Right atrium auricular region (tissue), 2 donors: Measurements from ENCODE around the gene CNPY2. TPM values are rescaled to one million over a fixed set of nuclear protein-coding genes. Genes with fewer than 3 reads are reported as not detected.
"Not testable (repeated sequence)": the region's sequence is repeated elsewhere in the genome, so short reads cannot be mapped to it uniquely, and the experiment has no call there.

Source experiments
- DNase-seq: peaks from one replicate; pipeline ENCODE4 v3.0.0-alpha.2; 2019; ENCODE audit warnings: low spot score
- H3K27ac ChIP-seq, 2 donors: fragments of 200-600 bp; sonication (generic); 1 replicate in 1 of 2; 2 replicates in 1 of 2; pipeline ENCODE4 v1.5.1; 2016 to 2019
- H3K27me3 ChIP-seq, 2 donors: fragments of 200-600 bp; sonication (generic); one replicate each; pipeline versions ENCODE4 v1.5.1 to v1.6.0; 2017 to 2019
- H3K36me3 ChIP-seq: fragments of 200-600 bp; sonication (generic); one replicate; pipeline ENCODE4 v1.5.1; 2016
- H3K4me1 ChIP-seq, 2 donors: fragments of 200-600 bp; sonication (generic); one replicate each; pipeline versions ENCODE4 v1.5.1 to v1.6.0; 2017 to 2019
- H3K4me3 ChIP-seq, 2 donors: fragments of 200-600 bp; sonication (generic); 1 replicate in 1 of 2; 2 replicates in 1 of 2; pipeline ENCODE4 v1.5.1; 2017 to 2019; ENCODE audit warnings: mild to moderate bottlenecking in 1 of 2, moderate library complexity in 1 of 2
- H3K9me3 ChIP-seq, 2 donors: fragments of 200-600 bp; sonication (generic); one replicate each; pipeline ENCODE4 v1.5.1; 2019
- total RNA-seq, 2 donors: library from RNA; depleted of rRNA; stranded (reverse); fragments of >200 nt; gene quantifications; one replicate each; pipeline ENCODE4 v1.1.0, GENCODE V29; 2016
- TF ChIP-seq, protein P1 (sequence below), 2 donors: fragments of 200-600 bp; sonication (generic); IDR thresholded peaks; one replicate each; pipeline ENCODE4 v1.5.1; 2019; ENCODE audit warnings: antibody characterized with exemption in 2 of 2

Gene CNPY2
- total RNA-seq, 2 donors from 2014 or later, result 37.0 to 55.2 TPM

DNA sequence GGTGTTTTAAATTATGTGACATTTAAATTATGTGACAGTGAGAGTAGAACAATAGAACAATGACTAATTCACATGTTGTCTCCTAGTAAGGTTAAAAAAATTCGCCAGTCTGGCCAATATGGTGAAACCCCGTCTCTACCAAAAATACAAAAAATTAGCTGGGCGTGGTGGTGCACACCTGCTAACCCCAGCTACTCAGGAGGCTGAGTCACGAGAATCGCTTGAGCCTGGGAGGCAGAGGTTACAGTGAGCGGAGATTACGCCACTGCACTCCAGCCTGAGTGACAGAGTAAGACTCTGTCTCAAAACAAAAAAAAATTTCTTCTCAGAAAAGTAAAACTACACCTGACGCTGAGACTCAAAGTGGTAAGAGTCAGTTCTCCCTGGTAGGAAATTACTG is 18.4 kb downstream of the CNPY2 start:
- peaks cover 9% of the 10 kb centered on the region for H3K36me3 ChIP-seq
- peaks cover 0 to 69% of the 10 kb centered on the region in 2 donors for H3K4me1 ChIP-seq

DNA sequence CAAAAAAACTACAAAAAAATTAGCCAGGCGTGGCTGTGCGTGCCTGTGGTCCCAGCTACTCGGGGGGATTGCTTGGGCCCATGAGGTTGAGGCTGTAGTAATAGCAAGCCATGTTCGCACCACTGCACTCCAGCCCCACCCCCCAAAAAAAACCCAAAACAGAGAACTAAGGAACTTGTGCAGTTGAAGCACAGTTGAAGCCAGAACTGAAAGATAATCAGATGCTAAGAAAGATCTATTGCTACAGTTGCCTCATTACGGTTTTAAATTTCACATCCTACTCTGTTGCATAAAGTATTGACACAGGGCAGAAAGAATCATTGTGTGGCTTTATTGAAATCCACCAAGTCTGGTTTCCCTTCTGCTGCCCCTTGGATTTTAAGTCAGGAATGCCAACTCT is 19.5 kb downstream of the CNPY2 start:
- peaks cover 0 to 65% of the 10 kb centered on the region in 2 donors for H3K4me1 ChIP-seq
- H3K27me3 ChIP-seq, result no peaks in the 10 kb centered on the region
- H3K27ac ChIP-seq, result no peak overlapping the region
- H3K36me3 ChIP-seq, result peaks cover 13% of the 10 kb centered on the region
- H3K9me3 ChIP-seq, result no peaks in the 10 kb centered on the region
- TF ChIP-seq, protein P1, sequence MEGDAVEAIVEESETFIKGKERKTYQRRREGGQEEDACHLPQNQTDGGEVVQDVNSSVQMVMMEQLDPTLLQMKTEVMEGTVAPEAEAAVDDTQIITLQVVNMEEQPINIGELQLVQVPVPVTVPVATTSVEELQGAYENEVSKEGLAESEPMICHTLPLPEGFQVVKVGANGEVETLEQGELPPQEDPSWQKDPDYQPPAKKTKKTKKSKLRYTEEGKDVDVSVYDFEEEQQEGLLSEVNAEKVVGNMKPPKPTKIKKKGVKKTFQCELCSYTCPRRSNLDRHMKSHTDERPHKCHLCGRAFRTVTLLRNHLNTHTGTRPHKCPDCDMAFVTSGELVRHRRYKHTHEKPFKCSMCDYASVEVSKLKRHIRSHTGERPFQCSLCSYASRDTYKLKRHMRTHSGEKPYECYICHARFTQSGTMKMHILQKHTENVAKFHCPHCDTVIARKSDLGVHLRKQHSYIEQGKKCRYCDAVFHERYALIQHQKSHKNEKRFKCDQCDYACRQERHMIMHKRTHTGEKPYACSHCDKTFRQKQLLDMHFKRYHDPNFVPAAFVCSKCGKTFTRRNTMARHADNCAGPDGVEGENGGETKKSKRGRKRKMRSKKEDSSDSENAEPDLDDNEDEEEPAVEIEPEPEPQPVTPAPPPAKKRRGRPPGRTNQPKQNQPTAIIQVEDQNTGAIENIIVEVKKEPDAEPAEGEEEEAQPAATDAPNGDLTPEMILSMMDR (IDR thresholded peaks at IDR 0.05), result no peak
- H3K4me3 ChIP-seq, result no peak overlapping the region
- DNase-seq, result no peak

More for the DNA sequence above, 18.4 kb downstream of the CNPY2 start:
- no peaks in the 10 kb centered on the region for H3K27me3 ChIP-seq
- TF ChIP-seq, protein P1 (IDR thresholded peaks at IDR 0.05), result no peak
- DNase-seq, result no peak
- no peak overlapping the region for H3K27ac ChIP-seq
- H3K9me3 ChIP-seq, result no peaks in the 10 kb centered on the region
- H3K4me3 ChIP-seq, result no peak overlapping the region

DNA sequence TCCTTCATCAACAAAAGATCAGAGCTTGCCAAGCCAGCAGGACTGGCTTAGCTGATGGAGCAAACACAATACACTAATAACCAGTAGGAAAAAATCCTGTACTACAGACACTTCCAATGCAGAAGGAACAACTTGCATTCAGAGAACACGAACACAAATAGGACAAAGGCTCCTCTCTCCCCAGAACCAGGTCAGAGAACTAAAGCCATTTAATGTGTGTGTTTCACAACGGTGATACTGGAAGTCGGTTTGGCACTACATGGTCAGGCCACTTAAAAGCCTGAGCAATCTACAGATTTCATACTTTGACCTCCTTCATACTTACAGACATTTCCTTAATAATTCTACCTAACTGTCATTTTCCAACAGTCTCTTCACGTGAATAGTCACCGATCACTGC is 22.0 kb downstream of the CNPY2 start:
- H3K27me3 ChIP-seq, result no peaks in the 10 kb centered on the region
- H3K36me3 ChIP-seq, result peaks cover 19% of the 10 kb centered on the region
- no peaks in the 10 kb centered on the region for H3K9me3 ChIP-seq
- TF ChIP-seq, protein P1 (IDR thresholded peaks at IDR 0.05), result no peak
- DNase-seq, result no peak
- H3K27ac ChIP-seq, result no peak overlapping the region
- no peak overlapping the region for H3K4me3 ChIP-seq
- peaks cover 0 to 58% of the 10 kb centered on the region in 2 donors for H3K4me1 ChIP-seq

DNA sequence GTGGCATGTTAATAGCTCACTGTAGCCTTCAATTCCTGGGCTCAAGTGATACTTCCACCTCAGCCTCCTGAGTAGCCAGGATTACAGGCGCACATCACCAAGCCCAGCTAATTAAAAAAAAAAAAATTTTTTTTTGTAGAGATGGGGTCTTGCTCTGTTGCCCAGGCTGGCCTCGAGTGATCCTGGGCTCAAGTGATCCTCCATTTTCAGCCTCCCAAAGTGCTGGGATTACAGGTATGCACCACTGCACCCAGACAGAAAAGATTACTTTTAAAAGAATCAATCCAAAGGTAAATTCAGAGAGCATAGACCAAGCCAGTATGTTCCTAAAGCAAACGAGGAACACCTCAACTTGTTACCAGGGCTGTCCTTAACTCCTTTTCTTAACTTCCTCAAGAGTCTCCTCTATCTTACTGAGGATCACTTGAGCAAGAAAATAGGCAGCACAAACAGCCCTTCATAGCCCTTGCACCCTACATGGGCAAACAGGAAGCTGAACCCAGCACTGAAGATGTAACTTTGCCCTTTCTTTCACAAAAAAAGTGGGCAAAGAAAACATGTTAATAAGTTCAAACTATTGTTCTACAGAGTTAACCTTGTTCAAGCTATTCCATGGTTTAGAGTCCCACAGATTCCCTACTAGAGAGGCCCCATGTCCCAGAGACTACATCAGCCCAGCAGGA is 26.9 kb downstream of the CNPY2 start:
- Histone ChIP-seq H3K27me3 (no peaks in the 10 kb centered on the region), H3K4me3 (no peak overlapping the region), H3K9me3 (no peaks in the 10 kb centered on the region), H3K36me3 (peaks cover 31% of the 10 kb centered on the region), H3K27ac (no peak overlapping the region), H3K4me1 (peaks cover 0 to 38% of the 10 kb centered on the region in 2 donors)
- TF ChIP-seq, protein P1 (IDR thresholded peaks at IDR 0.05), result no peak
- no peak for DNase-seq

DNA sequence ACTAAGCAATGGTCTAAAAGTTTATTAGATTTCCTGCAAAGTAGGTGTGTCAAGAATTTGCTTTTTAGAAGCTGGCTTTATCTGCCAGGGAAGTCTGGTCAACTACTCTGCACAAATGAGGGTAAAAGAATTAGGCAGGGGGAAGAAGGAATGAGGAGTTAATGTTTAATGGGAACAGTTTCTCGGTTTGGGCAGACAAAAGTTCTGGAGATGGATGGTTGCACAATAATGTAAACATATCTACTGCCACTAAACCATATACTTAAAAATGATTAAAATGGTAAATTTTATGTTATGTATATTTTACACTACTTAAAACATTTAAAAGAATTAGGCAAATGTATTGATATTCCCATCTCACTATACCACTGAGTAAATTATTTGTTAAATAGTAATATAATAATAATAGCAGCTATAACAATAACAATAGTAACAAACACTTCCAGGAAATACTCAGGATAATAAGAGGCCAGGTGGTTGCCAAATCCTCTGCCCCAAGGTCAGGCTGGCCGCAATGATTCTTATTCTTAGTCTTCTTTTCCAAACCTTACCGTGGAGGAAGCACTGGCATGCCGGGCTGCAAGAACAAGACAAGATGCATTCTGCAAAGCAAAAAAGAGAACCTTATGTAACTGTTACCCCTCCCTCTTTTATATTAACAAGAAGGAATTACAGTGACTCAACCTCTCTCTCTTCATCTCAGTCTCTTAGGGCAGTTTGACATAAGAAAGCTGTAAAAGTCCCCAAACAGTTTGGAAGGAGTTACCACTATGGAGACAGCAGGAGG is 29.6 kb downstream of the CNPY2 start:
- TF ChIP-seq, protein P1 (IDR thresholded peaks at IDR 0.05), result no peak
- DNase-seq, result no peak
- peaks cover 0 to 20% of the 10 kb centered on the region in 2 donors for H3K4me1 ChIP-seq

DNA sequence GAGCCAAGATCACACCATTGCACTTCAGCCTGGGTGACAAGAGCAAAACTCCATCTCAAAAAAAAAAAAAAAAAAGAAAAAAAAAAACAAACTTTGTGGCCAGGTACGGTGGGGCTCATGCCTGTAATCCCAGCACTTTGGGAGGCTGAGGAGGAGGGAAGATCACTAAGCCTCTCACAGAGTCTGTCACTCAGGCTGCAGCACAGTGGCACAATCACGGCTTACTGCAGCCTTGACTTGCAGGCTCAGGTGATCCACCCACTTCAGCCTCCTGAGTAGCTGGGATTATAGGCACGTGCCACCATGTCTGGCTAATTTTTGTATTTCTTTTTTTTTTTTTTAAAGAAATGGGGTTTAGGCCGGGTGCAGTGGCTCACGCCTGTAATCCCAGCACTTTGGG is 31.5 kb downstream of the CNPY2 start:
- not testable (repeated sequence) for H3K27me3 ChIP-seq, H3K27ac ChIP-seq
- H3K36me3 ChIP-seq, result peaks cover 65% of the 10 kb centered on the region

More for the DNA sequence above, 29.6 kb downstream of the CNPY2 start:
- H3K27me3 ChIP-seq, result no peaks in the 10 kb centered on the region
- peaks cover 52% of the 10 kb centered on the region for H3K36me3 ChIP-seq
- no peak overlapping the region for H3K27ac ChIP-seq
- no peak overlapping the region for H3K4me3 ChIP-seq
- H3K9me3 ChIP-seq, result no peaks in the 10 kb centered on the region

More for the DNA sequence above, 31.5 kb downstream of the CNPY2 start:
- not testable (repeated sequence) for H3K4me3 ChIP-seq, H3K9me3 ChIP-seq, DNase-seq
- peaks cover 0 to 18% of the 10 kb centered on the region in 2 donors for H3K4me1 ChIP-seq
